Measurements from ENCODE around the gene POLR3C.

DNA sequence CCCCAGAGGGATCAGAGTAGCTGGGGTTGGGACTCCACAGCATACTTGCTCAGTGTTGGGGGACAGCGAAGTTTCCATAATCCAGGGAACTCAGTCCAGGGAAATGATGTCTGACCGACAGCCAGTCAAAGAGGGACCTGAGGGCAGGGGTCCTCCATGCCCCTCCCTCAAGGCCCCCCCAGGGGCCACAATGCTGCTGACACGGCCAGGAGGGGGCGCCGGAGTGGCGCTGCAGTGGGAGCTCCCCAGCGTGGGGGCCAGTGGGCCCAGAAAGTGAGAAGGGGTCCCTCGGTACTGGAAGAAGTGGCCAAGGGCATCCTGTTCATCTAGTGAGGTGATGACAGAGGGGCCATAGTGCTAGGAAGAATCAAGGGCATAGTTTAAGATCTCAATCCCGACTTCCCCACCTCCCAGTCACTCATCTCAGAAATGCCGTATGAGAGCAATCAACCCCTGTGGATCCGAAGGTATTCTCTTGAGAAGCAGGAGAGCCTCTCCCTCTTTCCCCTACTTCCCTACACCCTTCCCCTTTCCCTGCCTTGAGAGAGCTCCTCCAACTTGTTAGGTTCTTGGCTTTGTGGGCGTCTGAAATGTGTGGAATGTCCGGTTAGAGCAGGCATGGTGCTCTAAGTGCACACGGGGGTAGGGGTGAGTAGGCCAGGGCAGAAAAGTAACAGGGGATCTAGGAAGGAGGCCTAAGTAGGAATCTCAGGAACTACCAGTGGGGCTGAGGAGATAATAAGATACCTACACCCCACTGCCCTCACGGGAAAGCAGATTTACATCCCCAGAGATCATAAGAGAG lies 25.6 kb downstream of the POLR3C start:
- TF ChIP-seq, protein P1, sequence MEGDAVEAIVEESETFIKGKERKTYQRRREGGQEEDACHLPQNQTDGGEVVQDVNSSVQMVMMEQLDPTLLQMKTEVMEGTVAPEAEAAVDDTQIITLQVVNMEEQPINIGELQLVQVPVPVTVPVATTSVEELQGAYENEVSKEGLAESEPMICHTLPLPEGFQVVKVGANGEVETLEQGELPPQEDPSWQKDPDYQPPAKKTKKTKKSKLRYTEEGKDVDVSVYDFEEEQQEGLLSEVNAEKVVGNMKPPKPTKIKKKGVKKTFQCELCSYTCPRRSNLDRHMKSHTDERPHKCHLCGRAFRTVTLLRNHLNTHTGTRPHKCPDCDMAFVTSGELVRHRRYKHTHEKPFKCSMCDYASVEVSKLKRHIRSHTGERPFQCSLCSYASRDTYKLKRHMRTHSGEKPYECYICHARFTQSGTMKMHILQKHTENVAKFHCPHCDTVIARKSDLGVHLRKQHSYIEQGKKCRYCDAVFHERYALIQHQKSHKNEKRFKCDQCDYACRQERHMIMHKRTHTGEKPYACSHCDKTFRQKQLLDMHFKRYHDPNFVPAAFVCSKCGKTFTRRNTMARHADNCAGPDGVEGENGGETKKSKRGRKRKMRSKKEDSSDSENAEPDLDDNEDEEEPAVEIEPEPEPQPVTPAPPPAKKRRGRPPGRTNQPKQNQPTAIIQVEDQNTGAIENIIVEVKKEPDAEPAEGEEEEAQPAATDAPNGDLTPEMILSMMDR (IDR thresholded peaks at IDR 0.05): no peak
- TF ChIP-seq EP300 (IDR thresholded peaks at IDR 0.05): no peak
- TF ChIP-seq POLR2AphosphoS5 (IDR thresholded peaks at IDR 0.05): no peak
- no peak for TF ChIP-seq POLR2A (IDR thresholded peaks at IDR 0.05)
